Testis (tissue), 5 donors: ENCODE measurements around the gene CCDC107. TPM values are rescaled to one million over a fixed set of nuclear protein-coding genes. Genes with fewer than 3 reads are reported as not detected.
"Not testable (repeated sequence)": the region's sequence is repeated elsewhere in the genome, so short reads cannot be mapped to it uniquely, and the experiment has no call there.

Experiments used
- DNase-seq: peaks from one replicate; pipeline ENCODE4 v3.0.0-alpha.2; 2019
- H3K27ac ChIP-seq, 2 donors: fragments of 200-600 bp; sonication (generic); one replicate each; pipeline ENCODE4 v1.5.1; 2019
- H3K27me3 ChIP-seq: fragments of 200-600 bp; sonication (generic); one replicate; pipeline ENCODE4 v1.5.1; 2019
- H3K36me3 ChIP-seq: fragments of 200-600 bp; sonication (generic); one replicate; pipeline ENCODE4 v1.5.1; 2017; ENCODE audit warnings: low read depth; ENCODE audit errors: missing control alignments
- H3K4me1 ChIP-seq: fragments of 200-600 bp; sonication (generic); one replicate; pipeline ENCODE4 v1.5.1; 2019
- H3K4me3 ChIP-seq, 2 donors: fragments of 200-600 bp; sonication (generic); one replicate each; pipeline ENCODE4 v1.5.1; 2017 to 2019
- H3K9me3 ChIP-seq: fragments of 200-600 bp; sonication (generic); one replicate; pipeline ENCODE4 v1.5.1; 2017
- POLR2A ChIP-seq: fragments of 450-650 bp; IDR thresholded peaks from one replicate; pipeline ENCODE4 v1.6.1; 2017; ENCODE audit warnings: antibody characterized with exemption, mild to moderate bottlenecking, moderate library complexity
- WGBS, 2 donors: methylation state at CpG; one replicate each; pipeline ENCODE4 v1.1.5; 2018; 5-methylcytosine and 5-hydroxymethylcytosine counted together
- intact Hi-C: fragments of 100-400 bp; cut with DNase I; formaldehyde crosslinking; loops from one replicate; pipeline ENCODE4 v1.15.1; 2023; ENCODE audit warnings: low total_unique reads
- long read RNA-seq, 2 donors: transcript quantifications; one replicate each; lab custom pipeline, GENCODE V29; 2026
- polyA plus RNA-seq: library from polyadenylated mRNA; stranded (reverse); fragments of 350-450 nt; fragmentation: Illumina TruSeq; extraction: RNeasy Lipid Tissue Mini Kit (QIAGEN cat#74804); gene quantifications from one replicate; pipeline ENCODE4 v1.2.3, GENCODE V29; 2014; ENCODE audit warnings: low read depth, low replicate concordance; ENCODE audit not compliant: insufficient read depth
- total RNA-seq, 2 donors: library from RNA; depleted of rRNA; stranded (reverse); fragments of >200 nt; gene quantifications; one replicate each; pipeline ENCODE4 v1.2.3, GENCODE V29; 2016
- TF ChIP-seq, protein P1 (sequence below), 3 experiments: fragments of 450-650 bp in 2 of 3; fragments of 200-600 bp in 1 of 3; sonication (generic) in 1 of 3; IDR thresholded peaks; one replicate each; pipeline ENCODE4 v1.5.1; 2016 to 2019; ENCODE audit warnings: antibody characterized with exemption in 3 of 3, mild to moderate bottlenecking in 2 of 3, moderate library complexity in 1 of 3

CCDC107 gene, protein sequence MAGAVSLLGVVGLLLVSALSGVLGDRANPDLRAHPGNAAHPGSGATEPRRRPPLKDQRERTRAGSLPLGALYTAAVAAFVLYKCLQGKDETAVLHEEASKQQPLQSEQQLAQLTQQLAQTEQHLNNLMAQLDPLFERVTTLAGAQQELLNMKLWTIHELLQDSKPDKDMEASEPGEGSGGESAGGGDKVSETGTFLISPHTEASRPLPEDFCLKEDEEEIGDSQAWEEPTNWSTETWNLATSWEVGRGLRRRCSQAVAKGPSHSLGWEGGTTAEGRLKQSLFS
- total RNA-seq (10 to 100 TPM; 13.4 to 19.0 TPM), polyA plus RNA-seq (17.2 TPM)
- long read RNA-seq, donor 1, transcript CCDC107-206 (5 exons, 1,242 nt), result major isoform, 8 of 17 reads
- long read RNA-seq, donor 1, transcript CCDC107-204 (6 exons, 1,173 nt), result major isoform, 8 of 17 reads
- long read RNA-seq, donor 1, partial matches to known transcripts, result 0 of 17 reads
- long read RNA-seq, donor 1, other reads (novel, unspliced or antisense), result 0 of 17 reads
- long read RNA-seq, donor 2, transcript CCDC107-206 (5 exons, 1,242 nt), result major isoform, 10 of 16 reads
- long read RNA-seq, donor 2, partial matches to known transcripts, result 0 of 16 reads
- long read RNA-seq, donor 2, other reads (novel, unspliced or antisense), result 0 of 16 reads

DNA sequence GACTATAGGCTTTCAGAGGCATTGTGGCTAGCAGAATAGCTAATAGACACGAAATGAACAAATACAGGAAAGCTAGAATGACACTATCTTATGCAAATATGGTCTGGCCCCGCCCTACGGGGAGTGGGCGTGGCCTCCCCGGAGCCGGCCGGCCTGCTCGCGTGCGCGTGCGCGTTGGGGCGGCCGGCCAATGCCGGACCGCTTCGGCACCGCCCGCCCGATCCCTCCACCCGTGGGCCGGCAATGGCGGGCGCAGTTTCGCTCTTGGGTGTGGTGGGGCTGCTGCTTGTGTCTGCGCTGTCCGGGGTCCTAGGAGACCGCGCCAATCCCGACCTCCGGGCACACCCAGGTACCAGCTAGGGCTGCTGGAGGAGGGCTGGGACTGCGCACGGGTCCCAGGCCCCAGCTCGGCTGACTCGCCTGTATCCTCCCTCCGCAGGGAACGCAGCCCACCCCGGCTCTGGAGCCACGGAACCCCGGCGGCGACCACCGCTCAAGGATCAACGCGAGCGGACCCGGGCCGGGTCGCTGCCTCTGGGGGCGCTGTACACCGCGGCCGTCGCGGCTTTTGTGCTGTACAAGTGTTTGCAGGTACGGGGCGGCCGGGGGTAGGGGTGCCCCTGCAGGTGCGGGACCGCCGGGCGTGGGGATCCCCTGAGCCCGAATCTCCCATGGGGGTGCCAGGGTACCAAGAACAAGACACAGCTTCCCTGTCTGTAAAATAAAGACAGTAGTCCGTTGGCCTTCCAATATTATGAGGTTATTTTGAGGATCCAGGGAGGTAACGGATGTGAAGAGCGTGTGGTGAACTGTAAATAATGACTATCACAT, at the start of gene CCDC107:
Gene CCDC107, plus strand, starts transcription at position 156 of the 831 bp plus-strand sequence. Its CDS starts 88 bp downstream, at position 244.
- Histone ChIP-seq H3K27me3 (no peaks in the 10 kb centered on the region), H3K36me3 (no peaks in the 10 kb centered on the region), H3K4me3 (peak within 1 kb of the TSS; percentile 93 to 95), H3K9me3 (no peaks in the 10 kb centered on the region), H3K4me1 (peaks cover 13% of the 10 kb centered on the region), H3K27ac (peak within 1 kb of the TSS; percentile 94 to 97)
- peak; percentile 86 for DNase-seq
- TF ChIP-seq, protein P1, sequence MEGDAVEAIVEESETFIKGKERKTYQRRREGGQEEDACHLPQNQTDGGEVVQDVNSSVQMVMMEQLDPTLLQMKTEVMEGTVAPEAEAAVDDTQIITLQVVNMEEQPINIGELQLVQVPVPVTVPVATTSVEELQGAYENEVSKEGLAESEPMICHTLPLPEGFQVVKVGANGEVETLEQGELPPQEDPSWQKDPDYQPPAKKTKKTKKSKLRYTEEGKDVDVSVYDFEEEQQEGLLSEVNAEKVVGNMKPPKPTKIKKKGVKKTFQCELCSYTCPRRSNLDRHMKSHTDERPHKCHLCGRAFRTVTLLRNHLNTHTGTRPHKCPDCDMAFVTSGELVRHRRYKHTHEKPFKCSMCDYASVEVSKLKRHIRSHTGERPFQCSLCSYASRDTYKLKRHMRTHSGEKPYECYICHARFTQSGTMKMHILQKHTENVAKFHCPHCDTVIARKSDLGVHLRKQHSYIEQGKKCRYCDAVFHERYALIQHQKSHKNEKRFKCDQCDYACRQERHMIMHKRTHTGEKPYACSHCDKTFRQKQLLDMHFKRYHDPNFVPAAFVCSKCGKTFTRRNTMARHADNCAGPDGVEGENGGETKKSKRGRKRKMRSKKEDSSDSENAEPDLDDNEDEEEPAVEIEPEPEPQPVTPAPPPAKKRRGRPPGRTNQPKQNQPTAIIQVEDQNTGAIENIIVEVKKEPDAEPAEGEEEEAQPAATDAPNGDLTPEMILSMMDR (IDR thresholded peaks at IDR 0.05), result peak; percentile 30 to 67 (median 54)
- peak; percentile 86 for TF ChIP-seq POLR2A
- intact Hi-C loops, result no loop called here
- 0 to 1% methylated on average over 18 to 56 of the region's 67 CpGs for WGBS, 2 donors

DNA sequence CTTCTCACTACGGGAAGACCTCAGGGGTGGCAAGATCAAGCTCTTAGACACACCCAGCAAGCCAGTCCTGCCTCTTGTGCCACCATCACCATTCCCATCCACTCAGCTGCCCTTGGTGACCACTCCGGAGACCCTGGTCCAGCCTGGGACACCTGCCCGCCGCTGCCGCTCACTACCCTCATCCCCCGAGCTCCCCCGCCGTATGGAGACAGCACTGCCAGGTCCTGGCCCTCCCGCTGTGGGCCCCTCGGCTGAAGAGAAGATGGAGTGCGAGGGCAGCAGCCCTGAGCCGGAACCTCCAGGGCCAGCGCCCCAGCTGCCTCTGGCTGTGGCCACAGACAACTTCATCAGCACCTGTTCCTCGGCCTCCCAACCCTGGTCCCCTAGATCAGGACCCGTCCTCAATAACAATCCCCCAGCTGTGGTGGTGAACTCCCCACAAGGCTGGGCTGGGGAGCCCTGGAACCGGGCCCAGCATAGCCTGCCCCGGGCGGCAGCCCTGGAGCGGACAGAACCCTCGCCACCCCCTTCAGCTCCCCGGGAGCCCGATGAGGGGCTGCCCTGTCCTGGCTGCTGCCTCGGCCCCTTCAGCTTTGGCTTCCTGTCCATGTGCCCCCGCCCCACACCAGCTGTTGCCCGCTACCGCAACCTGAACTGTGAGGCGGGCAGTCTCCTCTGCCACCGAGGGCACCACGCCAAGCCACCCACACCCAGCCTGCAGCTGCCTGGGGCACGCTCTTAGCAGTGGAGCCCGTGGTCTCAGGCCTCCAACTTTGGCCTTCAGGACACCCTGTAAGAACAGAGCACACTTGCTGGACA, 48.9 kb upstream of the CCDC107 start:
- intact Hi-C loops, result no loop called here
- H3K27ac ChIP-seq, result no peak overlapping the region
- WGBS, 2 donors, result 86 to 91% methylated on average over 25 to 26 of the region's 31 CpGs
- H3K4me3 ChIP-seq, result no peak overlapping the region
- peaks cover 10% of the 10 kb centered on the region for H3K4me1 ChIP-seq
- no peak for DNase-seq
- H3K27me3 ChIP-seq, result no peaks in the 10 kb centered on the region
- no peak for TF ChIP-seq POLR2A
- TF ChIP-seq, protein P1 (IDR thresholded peaks at IDR 0.05), result no peak
- H3K36me3 ChIP-seq, result no peaks in the 10 kb centered on the region
- H3K9me3 ChIP-seq, result no peaks in the 10 kb centered on the region

DNA sequence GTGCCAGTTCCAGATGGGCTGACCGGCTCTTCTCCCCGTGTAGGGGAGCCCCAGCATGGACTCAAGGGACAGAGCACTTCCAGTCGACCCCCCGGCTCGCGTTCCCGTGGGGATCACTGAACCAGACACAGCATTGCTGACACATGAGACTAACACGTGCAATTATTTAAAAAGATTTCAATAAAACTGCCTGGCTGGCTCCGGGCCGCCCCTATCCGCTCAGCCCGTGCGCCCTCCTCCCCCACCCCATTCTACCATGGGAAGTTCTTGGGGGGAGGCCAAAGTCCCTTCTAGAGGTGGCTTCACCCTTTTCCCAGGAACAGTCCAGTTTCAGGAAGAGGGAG, 48.3 kb upstream of the CCDC107 start:
- Histone ChIP-seq H3K36me3 (no peaks in the 10 kb centered on the region), H3K27me3 (no peaks in the 10 kb centered on the region), H3K4me1 (peaks cover 10% of the 10 kb centered on the region), H3K4me3 (no peak overlapping the region), H3K9me3 (no peaks in the 10 kb centered on the region), H3K27ac (no peak overlapping the region)
- no peak for DNase-seq
- TF ChIP-seq, protein P1 (IDR thresholded peaks at IDR 0.05), result no peak
- TF ChIP-seq POLR2A, result no peak
- intact Hi-C loops, result no loop called here
- 82 to 84% methylated on average over 13 of the region's 13 CpGs for WGBS, 2 donors

DNA sequence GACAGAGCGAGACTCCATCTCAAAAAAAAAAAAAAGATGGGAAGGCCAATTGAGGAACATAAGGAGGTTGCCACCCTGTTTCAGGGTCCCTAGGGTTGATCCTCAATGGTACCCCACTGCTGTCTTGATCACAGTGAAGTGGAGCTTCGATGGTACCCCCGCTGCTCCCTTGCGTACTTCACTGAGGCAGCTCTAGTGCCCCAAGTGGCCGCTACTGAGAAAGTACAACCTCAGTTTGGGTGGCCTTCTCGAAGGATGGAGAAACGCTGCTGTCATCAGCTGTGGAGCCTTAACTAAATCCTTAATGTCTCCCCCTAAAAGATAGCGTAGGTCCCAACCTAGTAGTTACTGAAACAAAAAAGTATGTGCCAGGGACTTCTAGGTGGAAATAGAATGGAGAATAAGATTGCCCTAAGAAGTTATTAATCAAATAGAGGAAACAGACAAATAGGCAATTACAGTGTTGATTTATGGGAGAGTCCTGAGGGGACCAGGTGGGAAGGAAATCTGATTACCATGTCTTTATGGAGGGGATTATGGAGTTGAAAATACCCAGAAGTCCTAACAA, 46.8 kb upstream of the CCDC107 start:
- DNase-seq, result peak; percentile 50
- Histone ChIP-seq H3K4me1 (peaks cover 4% of the 10 kb centered on the region), H3K9me3 (no peaks in the 10 kb centered on the region), H3K4me3 (no peak overlapping the region), H3K27ac (no peak overlapping the region), H3K36me3 (no peaks in the 10 kb centered on the region), H3K27me3 (no peaks in the 10 kb centered on the region)
- no peak for TF ChIP-seq POLR2A
- TF ChIP-seq, protein P1 (IDR thresholded peaks at IDR 0.05), result peak; percentile 11 to 60 (median 35)
- intact Hi-C loops, result no loop called here
- WGBS, 2 donors, result 47 to 51% methylated on average over 8 of the region's 8 CpGs

DNA sequence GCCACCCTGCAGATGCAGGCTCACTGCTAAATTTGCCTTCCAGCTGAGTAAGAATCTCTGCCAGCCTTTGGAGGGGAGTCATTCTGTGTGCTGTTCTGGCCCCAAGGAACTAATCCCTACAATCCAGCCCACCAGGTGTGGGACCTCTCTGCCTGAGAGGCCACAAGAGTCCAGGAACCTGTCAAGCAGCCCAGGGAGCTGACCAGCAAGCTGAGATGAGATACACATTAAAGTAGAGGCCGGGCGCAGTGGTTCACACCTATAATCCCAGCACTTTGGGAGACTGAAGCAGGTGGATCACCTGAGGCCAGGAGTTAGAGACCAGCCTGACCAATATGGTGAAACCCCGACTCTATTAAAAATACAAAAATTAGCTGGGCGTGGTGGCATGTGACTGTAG, 46.0 kb upstream of the CCDC107 start:
- WGBS, 2 donors, result 88 to 98% methylated on average over 4 of the region's 4 CpGs
- DNase-seq, H3K27ac ChIP-seq, H3K4me1 ChIP-seq, intact Hi-C loops, H3K36me3 ChIP-seq, H3K4me3 ChIP-seq, H3K27me3 ChIP-seq, H3K9me3 ChIP-seq: not testable (repeated sequence)
